ENCODE results near the gene IL19. TPM values are rescaled to one million over a fixed set of nuclear protein-coding genes. Genes with fewer than 3 reads are reported as not detected.

Gene IL19
- total RNA-seq, 1 experiment from 2014 or later: not detected

- Histone ChIP-seq H3K27ac (no peak overlapping the region), H3K4me3 (no peak overlapping the region), H2AFZ (no peak overlapping the region), H3K36me3 (ENCODE audit: low read depth) (no peaks in the 10 kb centered on the region), H3K9me3 (ENCODE audit: insufficient read depth, low read depth) (no peaks in the 10 kb centered on the region), H3F3A (ENCODE audit: insufficient read depth, low read depth) (no peaks in the 10 kb centered on the region), H3K4me1 (replicated peaks; ENCODE audit: insufficient read depth) (no peaks in the 10 kb centered on the region), H4K20me1 (ENCODE audit: insufficient read depth) (no peaks in the 10 kb centered on the region), H3K79me2 (ENCODE audit: low read depth) (no peaks in the 10 kb centered on the region), H3K4me2 (no peak overlapping the region), H3K9me2 (ENCODE audit: insufficient read depth) (no peaks in the 10 kb centered on the region), H3K27me3 (ENCODE audit: insufficient read depth, low read depth) (no peaks in the 10 kb centered on the region)
- POLR2A ChIA-PET (ENCODE audit: unreplicated experiment): interaction anchor here (0.5 kb wide), 1 partner anchor 35 kb away, joined by 12 read pairs; no protein-coding TSS in a partner anchor
- BruUV-seq (replicated peaks): no TSS peak
- intact Hi-C loops (cut with micrococcal nuclease; ENCODE audit: unreplicated experiment): no loop called here
- DNase-seq: no peak
- TF ChIP-seq EZH2 (IDR thresholded peaks at IDR 0.05; ENCODE audit: low read depth): no peak
- TF ChIP-seq CTCF (conservative IDR thresholded peaks at IDR 0.05): no peak
- CTCF ChIA-PET: no interaction called here
Observed at GRCh38 chr1:206741142-206741701, 29.4 kb upstream of the IL19 start.

- no peaks in the 10 kb centered on the region for H3K79me2 ChIP-seq (ENCODE audit: low read depth)
- ChIA-PET CTCF (no interaction called here), POLR2A (ENCODE audit: unreplicated experiment) (no interaction called here)
- H4K20me1 ChIP-seq (ENCODE audit: insufficient read depth): no peaks in the 10 kb centered on the region
- H2AFZ ChIP-seq: no peak overlapping the region
- no peaks in the 10 kb centered on the region for H3K27me3 ChIP-seq (ENCODE audit: insufficient read depth, low read depth)
- intact Hi-C loops (cut with micrococcal nuclease; ENCODE audit: unreplicated experiment): no loop called here
- no peaks in the 10 kb centered on the region for H3K4me1 ChIP-seq (replicated peaks; ENCODE audit: insufficient read depth)
- no peak overlapping the region for H3K4me3 ChIP-seq
- DNase-seq: no peak
- no TSS peak for BruUV-seq (replicated peaks)
- no peak for TF ChIP-seq EZH2 (IDR thresholded peaks at IDR 0.05; ENCODE audit: low read depth)
- no peak for TF ChIP-seq CTCF (conservative IDR thresholded peaks at IDR 0.05)
- no peak overlapping the region for H3K27ac ChIP-seq
- H3K9me2 ChIP-seq (ENCODE audit: insufficient read depth): no peaks in the 10 kb centered on the region
- no peaks in the 10 kb centered on the region for H3K36me3 ChIP-seq (ENCODE audit: low read depth)
- H3K4me2 ChIP-seq: no peak overlapping the region
- no peaks in the 10 kb centered on the region for H3K9me3 ChIP-seq (ENCODE audit: insufficient read depth, low read depth)
- no peaks in the 10 kb centered on the region for H3F3A ChIP-seq (ENCODE audit: insufficient read depth, low read depth)
Observed at GRCh38 chr1:206742719-206743383, 27.7 kb upstream of the IL19 start.

GRCh38 chr1:206744683-206745082, 25.9 kb upstream of the IL19 start:
- no peaks in the 10 kb centered on the region for H3K36me3 ChIP-seq (ENCODE audit: low read depth)
- H3K9me3 ChIP-seq (ENCODE audit: insufficient read depth, low read depth): no peaks in the 10 kb centered on the region
- no peaks in the 10 kb centered on the region for H3K79me2 ChIP-seq (ENCODE audit: low read depth)
- H3K4me3 ChIP-seq: no peak overlapping the region
- CTCF ChIA-PET: no interaction called here
- no peak overlapping the region for H2AFZ ChIP-seq
- H3K4me2 ChIP-seq: no peak overlapping the region
- H3K27me3 ChIP-seq (ENCODE audit: insufficient read depth, low read depth): no peaks in the 10 kb centered on the region
- no peaks in the 10 kb centered on the region for H3F3A ChIP-seq (ENCODE audit: insufficient read depth, low read depth)
- no peak overlapping the region for H3K27ac ChIP-seq
- POLR2A ChIA-PET (ENCODE audit: unreplicated experiment): no interaction called here
- H4K20me1 ChIP-seq (ENCODE audit: insufficient read depth): no peaks in the 10 kb centered on the region
- no TSS peak for BruUV-seq (replicated peaks)
- no peaks in the 10 kb centered on the region for H3K4me1 ChIP-seq (replicated peaks; ENCODE audit: insufficient read depth)
- intact Hi-C loops (cut with micrococcal nuclease; ENCODE audit: unreplicated experiment): no loop called here
- TF ChIP-seq CTCF (conservative IDR thresholded peaks at IDR 0.05) (no peak), EZH2 (IDR thresholded peaks at IDR 0.05; ENCODE audit: low read depth) (no peak)
- DNase-seq: no peak
- no peaks in the 10 kb centered on the region for H3K9me2 ChIP-seq (ENCODE audit: insufficient read depth)
